ENCODE data around the gene ACOX1. TPM values are rescaled to one million over a fixed set of nuclear protein-coding genes. Genes with fewer than 3 reads are reported as not detected.

Gene ACOX1
- total and polyA plus RNA-seq, 2 of the 13 experiments (the other 11 are each of a cell fraction or from before 2014, with no cell fraction given), result 86.4 to 120 TPM

DNA sequence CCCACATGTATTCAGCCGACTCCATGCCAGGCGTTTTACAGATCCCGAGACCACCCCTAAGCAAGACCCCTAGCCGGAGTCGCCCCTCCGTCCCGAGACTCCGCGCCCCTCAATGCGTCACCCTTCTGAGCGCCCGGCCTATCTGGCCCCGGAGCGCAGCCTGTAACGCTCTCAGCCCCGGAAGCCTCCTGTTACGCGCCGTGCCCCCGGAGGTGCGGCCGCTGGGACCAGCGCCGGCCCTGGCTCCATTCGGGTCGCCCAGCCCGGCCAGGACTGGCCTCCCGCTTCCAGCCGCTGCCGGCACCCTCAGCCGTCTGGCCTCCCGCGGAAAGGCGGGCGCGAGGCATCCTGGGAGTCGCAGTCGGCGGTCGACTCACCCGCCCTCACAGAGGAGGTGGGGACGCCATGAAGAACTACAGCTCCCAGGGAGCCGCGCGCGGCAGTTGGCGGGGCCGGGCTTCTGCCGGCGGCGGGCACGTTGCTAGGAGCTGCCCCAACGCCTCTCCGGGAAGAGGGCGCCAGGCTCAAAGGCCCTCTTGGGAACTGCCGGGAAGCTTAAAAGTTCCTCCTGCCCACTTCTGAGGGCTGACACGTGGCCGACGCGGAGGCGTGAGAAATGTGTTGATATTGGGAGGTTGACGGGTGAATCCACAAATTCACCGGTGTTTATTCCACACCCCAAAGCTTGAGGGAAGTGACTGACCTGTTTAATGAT lies 38.1 kb downstream of the ACOX1 start, which contains the start of gene FBF1 (continued):
- TF ChIP-seq, protein P1, sequence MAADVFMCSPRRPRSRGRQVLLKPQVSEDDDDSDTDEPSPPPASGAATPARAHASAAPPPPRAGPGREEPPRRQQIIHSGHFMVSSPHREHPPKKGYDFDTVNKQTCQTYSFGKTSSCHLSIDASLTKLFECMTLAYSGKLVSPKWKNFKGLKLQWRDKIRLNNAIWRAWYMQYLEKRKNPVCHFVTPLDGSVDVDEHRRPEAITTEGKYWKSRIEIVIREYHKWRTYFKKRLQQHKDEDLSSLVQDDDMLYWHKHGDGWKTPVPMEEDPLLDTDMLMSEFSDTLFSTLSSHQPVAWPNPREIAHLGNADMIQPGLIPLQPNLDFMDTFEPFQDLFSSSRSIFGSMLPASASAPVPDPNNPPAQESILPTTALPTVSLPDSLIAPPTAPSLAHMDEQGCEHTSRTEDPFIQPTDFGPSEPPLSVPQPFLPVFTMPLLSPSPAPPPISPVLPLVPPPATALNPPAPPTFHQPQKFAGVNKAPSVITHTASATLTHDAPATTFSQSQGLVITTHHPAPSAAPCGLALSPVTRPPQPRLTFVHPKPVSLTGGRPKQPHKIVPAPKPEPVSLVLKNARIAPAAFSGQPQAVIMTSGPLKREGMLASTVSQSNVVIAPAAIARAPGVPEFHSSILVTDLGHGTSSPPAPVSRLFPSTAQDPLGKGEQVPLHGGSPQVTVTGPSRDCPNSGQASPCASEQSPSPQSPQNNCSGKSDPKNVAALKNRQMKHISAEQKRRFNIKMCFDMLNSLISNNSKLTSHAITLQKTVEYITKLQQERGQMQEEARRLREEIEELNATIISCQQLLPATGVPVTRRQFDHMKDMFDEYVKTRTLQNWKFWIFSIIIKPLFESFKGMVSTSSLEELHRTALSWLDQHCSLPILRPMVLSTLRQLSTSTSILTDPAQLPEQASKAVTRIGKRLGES (CRISPR knock-in tag; IDR thresholded peaks at IDR 0.05; ENCODE audit: borderline replicate concordance), result no peak; the same call in 1 of the 2 replicates
- TF ChIP-seq, protein P2, sequence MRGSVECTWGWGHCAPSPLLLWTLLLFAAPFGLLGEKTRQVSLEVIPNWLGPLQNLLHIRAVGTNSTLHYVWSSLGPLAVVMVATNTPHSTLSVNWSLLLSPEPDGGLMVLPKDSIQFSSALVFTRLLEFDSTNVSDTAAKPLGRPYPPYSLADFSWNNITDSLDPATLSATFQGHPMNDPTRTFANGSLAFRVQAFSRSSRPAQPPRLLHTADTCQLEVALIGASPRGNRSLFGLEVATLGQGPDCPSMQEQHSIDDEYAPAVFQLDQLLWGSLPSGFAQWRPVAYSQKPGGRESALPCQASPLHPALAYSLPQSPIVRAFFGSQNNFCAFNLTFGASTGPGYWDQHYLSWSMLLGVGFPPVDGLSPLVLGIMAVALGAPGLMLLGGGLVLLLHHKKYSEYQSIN (CRISPR knock-in tag; IDR thresholded peaks at IDR 0.05; ENCODE audit: borderline replicate concordance), result no peak
- TF ChIP-seq ZNF484 (CRISPR knock-in tag; IDR thresholded peaks at IDR 0.05; ENCODE audit: borderline replicate concordance, low read depth) (0 out of 2 replicates have a peak, but pooled peaks have one; percentile 53), ZNF761 (CRISPR knock-in tag; conservative IDR thresholded peaks at IDR 0.05) (peak; percentile 70; the same call in 1 of the 2 replicates), ZBTB33 (CRISPR knock-in tag; IDR thresholded peaks at IDR 0.05) (peak; percentile 58; the same call in 1 of the 2 replicates), ZNF749 (CRISPR knock-in tag; IDR thresholded peaks at IDR 0.05; ENCODE audit: borderline replicate concordance) (peak; percentile 97; the same call in 1 of the 2 replicates), GABPB1 (CRISPR knock-in tag; IDR thresholded peaks at IDR 0.05) (peak; percentile 93), PBX2 (CRISPR knock-in tag; IDR thresholded peaks at IDR 0.05) (no peak), ZFYVE20 (CRISPR knock-in tag; IDR thresholded peaks at IDR 0.05; ENCODE audit: borderline replicate concordance, low read depth) (peak; percentile 29; the same call in 1 of the 2 replicates), MED1 (CRISPR knock-in tag; IDR thresholded peaks at IDR 0.05) (peak; percentile 83; the same call in 1 of the 2 replicates)
- TF ChIP-seq, protein P3, sequence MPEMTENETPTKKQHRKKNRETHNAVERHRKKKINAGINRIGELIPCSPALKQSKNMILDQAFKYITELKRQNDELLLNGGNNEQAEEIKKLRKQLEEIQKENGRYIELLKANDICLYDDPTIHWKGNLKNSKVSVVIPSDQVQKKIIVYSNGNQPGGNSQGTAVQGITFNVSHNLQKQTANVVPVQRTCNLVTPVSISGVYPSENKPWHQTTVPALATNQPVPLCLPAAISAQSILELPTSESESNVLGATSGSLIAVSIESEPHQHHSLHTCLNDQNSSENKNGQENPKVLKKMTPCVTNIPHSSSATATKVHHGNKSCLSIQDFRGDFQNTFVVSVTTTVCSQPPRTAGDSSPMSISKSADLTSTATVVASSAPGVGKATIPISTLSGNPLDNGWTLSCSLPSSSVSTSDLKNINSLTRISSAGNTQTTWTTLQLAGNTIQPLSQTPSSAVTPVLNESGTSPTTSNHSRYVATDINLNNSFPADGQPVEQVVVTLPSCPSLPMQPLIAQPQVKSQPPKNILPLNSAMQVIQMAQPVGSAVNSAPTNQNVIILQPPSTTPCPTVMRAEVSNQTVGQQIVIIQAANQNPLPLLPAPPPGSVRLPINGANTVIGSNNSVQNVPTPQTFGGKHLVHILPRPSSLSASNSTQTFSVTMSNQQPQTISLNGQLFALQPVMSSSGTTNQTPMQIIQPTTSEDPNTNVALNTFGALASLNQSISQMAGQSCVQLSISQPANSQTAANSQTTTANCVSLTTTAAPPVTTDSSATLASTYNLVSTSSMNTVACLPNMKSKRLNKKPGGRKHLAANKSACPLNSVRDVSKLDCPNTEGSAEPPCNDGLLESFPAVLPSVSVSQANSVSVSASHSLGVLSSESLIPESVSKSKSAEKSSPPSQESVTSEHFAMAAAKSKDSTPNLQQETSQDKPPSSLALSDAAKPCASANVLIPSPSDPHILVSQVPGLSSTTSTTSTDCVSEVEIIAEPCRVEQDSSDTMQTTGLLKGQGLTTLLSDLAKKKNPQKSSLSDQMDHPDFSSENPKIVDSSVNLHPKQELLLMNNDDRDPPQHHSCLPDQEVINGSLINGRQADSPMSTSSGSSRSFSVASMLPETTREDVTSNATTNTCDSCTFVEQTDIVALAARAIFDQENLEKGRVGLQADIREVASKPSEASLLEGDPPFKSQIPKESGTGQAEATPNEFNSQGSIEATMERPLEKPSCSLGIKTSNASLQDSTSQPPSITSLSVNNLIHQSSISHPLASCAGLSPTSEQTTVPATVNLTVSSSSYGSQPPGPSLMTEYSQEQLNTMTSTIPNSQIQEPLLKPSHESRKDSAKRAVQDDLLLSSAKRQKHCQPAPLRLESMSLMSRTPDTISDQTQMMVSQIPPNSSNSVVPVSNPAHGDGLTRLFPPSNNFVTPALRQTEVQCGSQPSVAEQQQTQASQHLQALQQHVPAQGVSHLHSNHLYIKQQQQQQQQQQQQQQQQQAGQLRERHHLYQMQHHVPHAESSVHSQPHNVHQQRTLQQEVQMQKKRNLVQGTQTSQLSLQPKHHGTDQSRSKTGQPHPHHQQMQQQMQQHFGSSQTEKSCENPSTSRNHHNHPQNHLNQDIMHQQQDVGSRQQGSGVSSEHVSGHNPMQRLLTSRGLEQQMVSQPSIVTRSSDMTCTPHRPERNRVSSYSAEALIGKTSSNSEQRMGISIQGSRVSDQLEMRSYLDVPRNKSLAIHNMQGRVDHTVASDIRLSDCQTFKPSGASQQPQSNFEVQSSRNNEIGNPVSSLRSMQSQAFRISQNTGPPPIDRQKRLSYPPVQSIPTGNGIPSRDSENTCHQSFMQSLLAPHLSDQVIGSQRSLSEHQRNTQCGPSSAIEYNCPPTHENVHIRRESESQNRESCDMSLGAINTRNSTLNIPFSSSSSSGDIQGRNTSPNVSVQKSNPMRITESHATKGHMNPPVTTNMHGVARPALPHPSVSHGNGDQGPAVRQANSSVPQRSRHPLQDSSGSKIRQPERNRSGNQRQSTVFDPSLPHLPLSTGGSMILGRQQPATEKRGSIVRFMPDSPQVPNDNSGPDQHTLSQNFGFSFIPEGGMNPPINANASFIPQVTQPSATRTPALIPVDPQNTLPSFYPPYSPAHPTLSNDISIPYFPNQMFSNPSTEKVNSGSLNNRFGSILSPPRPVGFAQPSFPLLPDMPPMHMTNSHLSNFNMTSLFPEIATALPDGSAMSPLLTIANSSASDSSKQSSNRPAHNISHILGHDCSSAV (CRISPR knock-in tag; IDR thresholded peaks at IDR 0.05; ENCODE audit: borderline replicate concordance), result peak; percentile 74; the same call in 1 of the 2 replicates
